ENCODE data around the gene ADAM12. TPM values are rescaled to one million over a fixed set of nuclear protein-coding genes. Genes with fewer than 3 reads are reported as not detected.

Gene ADAM12
- total and polyA plus RNA-seq, 7 donors = under 0.01 to 0.82 (median 0.46) TPM; not detected in 1

DNA sequence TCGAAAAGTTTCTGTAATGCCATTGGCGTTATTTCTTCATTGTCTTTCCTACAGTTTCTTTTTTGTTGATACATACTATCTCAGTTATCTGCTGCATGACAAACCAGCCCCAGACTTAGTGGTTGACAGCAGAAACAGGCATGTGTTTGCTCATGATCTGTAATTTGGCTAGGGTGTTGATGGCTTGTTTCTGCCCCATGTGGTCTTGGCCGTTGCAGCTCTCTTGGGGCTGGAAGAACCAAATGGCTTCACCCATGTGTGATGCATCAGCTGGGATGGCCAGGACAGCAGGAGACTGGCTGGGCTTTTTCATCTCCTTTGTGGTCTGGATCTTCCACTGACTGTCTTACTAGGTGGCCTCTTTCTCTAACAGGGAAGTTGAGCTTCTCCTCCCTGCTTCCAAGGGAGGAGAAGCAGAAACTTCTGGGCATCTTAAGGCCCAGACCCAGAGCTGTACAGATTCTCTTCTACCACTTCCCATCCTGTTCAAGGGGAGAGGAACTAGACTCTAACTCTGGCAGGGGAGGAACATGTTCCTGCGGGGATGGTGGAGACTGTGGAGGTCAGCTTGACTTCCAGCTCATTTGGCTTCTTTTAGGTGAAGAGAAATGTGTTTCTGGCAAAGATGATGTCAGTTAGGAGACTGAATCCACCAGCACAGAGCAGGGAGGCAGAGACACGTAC lies 402.6 kb downstream of the ADAM12 start:
- no peak overlapping the region for H3K4me3 ChIP-seq
- WGBS, 2 donors = 79 to 88% methylated on average over 5 of the region's 5 CpGs
- H3K27ac ChIP-seq = no peak overlapping the region
- TF ChIP-seq POLR2A (IDR thresholded peaks at IDR 0.05) (no peak), POLR2AphosphoS5 (IDR thresholded peaks at IDR 0.05) (no peak), EP300 (IDR thresholded peaks at IDR 0.05) (no peak)
- TF ChIP-seq, protein P1, sequence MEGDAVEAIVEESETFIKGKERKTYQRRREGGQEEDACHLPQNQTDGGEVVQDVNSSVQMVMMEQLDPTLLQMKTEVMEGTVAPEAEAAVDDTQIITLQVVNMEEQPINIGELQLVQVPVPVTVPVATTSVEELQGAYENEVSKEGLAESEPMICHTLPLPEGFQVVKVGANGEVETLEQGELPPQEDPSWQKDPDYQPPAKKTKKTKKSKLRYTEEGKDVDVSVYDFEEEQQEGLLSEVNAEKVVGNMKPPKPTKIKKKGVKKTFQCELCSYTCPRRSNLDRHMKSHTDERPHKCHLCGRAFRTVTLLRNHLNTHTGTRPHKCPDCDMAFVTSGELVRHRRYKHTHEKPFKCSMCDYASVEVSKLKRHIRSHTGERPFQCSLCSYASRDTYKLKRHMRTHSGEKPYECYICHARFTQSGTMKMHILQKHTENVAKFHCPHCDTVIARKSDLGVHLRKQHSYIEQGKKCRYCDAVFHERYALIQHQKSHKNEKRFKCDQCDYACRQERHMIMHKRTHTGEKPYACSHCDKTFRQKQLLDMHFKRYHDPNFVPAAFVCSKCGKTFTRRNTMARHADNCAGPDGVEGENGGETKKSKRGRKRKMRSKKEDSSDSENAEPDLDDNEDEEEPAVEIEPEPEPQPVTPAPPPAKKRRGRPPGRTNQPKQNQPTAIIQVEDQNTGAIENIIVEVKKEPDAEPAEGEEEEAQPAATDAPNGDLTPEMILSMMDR (IDR thresholded peaks at IDR 0.05) = no peak
- no peaks in the 10 kb centered on the region for H3K4me1 ChIP-seq
- intact Hi-C loops (cut with DNase I) = loop anchor here (10.0 kb wide), 1 partner anchor 399 kb away; the partner anchor contains the start of gene ADAM12
- no peaks in the 10 kb centered on the region for H3K36me3 ChIP-seq
- no peaks in the 10 kb centered on the region for H3K27me3 ChIP-seq
- no peaks in the 10 kb centered on the region for H3K9me3 ChIP-seq
- DNase-seq = no peak

DNA sequence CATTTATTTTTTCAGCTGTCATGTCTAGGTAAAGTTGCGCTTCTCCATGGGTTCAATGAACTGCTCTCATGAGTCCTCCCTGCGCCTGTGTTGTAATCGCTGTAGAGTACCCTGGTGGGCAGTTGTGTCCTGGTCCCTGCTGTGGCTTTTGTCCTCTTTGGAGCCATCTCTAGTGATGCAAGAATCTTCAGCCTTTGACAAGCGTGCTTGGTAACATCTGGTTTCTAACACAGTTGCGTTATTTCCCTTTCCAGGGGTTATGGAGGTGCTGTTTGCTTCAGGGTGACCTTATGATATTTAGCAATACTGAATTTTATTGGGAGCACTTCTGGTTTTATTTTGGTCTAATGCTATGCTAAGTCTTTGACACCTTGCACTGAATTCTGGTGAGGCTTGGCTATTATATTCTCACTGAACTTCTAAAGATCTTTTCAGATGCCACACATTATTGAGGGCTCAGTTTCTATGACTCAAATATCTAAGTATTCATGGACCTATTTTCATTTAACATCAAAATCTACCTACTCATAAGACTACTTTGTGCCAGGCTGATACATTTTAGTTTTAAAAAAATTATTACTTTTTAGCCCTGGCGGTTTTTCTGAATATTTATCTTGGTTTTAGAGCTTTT lies 403.3 kb downstream of the ADAM12 start:
- no peak for DNase-seq
- intact Hi-C loops (cut with DNase I) = loop anchor here (5.0 to 10.0 kb wide), 4 partner anchors 400 to 1867 kb away; partner anchors contain the start of gene ADAM12
- 85% methylated on average over 6 of the region's 6 CpGs for WGBS, 2 donors

DNA sequence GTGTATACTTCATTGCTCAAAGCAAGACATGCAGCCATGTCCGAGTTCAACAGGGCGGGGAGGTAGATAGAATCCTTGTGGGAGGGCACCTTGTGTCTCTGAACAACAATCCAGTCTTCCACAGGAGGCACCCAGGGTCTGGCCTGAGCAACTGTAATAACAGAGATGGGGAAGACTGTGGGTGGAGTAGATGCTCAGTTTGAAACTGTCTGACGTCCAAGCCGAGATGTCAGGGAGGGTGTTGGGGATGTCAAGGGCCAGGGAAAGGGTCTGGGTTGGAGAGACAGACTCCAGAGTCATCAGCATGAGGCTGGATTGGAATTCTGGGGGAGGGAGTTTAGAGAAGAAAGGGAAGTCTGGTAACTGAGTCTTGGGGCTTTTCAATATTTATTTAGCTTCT lies 403.9 kb downstream of the ADAM12 start:
- Histone ChIP-seq H3K4me1 (no peaks in the 10 kb centered on the region), H3K9me3 (no peaks in the 10 kb centered on the region), H3K4me3 (no peak overlapping the region), H3K27ac (no peak overlapping the region), H3K36me3 (no peaks in the 10 kb centered on the region), H3K27me3 (no peaks in the 10 kb centered on the region)
- TF ChIP-seq, protein P1 (IDR thresholded peaks at IDR 0.05) = no peak
- TF ChIP-seq POLR2A (IDR thresholded peaks at IDR 0.05) (no peak), POLR2AphosphoS5 (IDR thresholded peaks at IDR 0.05) (no peak), EP300 (IDR thresholded peaks at IDR 0.05) (no peak)
- DNase-seq = no peak
- intact Hi-C loops (cut with DNase I) = loop anchor here (5.0 to 10.0 kb wide), 4 partner anchors 400 to 1868 kb away; partner anchors contain the start of gene ADAM12
- 77 to 79% methylated on average over 4 of the region's 4 CpGs for WGBS, 2 donors

More for the DNA sequence above, 403.3 kb downstream of the ADAM12 start:
- no peaks in the 10 kb centered on the region for H3K9me3 ChIP-seq
- no peaks in the 10 kb centered on the region for H3K36me3 ChIP-seq
- H3K4me3 ChIP-seq = no peak overlapping the region
- no peak for TF ChIP-seq POLR2AphosphoS5 (IDR thresholded peaks at IDR 0.05)
- TF ChIP-seq EP300 (IDR thresholded peaks at IDR 0.05) = no peak
- no peak for TF ChIP-seq POLR2A (IDR thresholded peaks at IDR 0.05)
- TF ChIP-seq, protein P1 (IDR thresholded peaks at IDR 0.05) = no peak
- no peak overlapping the region for H3K27ac ChIP-seq
- H3K4me1 ChIP-seq = no peaks in the 10 kb centered on the region
- no peaks in the 10 kb centered on the region for H3K27me3 ChIP-seq

DNA sequence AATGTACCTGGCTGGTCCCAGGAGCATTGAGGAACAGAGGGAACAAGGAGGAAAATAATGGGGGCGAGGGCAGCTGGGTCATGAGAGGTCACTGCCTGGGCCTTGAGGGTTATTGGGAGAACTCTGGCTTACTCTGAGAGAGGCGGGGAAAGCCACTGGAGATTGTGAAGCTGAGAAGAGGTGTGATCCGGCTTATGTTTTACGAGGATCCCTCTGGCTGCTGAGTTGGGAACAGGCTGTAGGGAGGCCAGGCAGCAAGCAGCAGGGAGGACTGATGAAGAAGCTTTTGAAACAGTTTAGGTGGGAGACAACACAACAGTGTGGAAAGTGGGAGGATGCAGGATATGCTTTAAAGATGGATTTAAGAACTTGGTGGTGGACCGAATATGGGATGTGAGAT lies 404.6 kb downstream of the ADAM12 start:
- no peak for DNase-seq
- H3K36me3 ChIP-seq = no peaks in the 10 kb centered on the region
- no peaks in the 10 kb centered on the region for H3K4me1 ChIP-seq
- TF ChIP-seq POLR2AphosphoS5 (IDR thresholded peaks at IDR 0.05) = no peak
- no peak for TF ChIP-seq EP300 (IDR thresholded peaks at IDR 0.05)
- TF ChIP-seq, protein P1 (IDR thresholded peaks at IDR 0.05) = no peak
- no peak for TF ChIP-seq POLR2A (IDR thresholded peaks at IDR 0.05)
- 84 to 91% methylated on average over 5 of the region's 5 CpGs for WGBS, 2 donors
- H3K9me3 ChIP-seq = no peaks in the 10 kb centered on the region
- H3K4me3 ChIP-seq = no peak overlapping the region
- intact Hi-C loops (cut with DNase I) = loop anchor here (5.0 to 10.0 kb wide), 4 partner anchors 401 to 1869 kb away; partner anchors contain the start of gene ADAM12
- H3K27ac ChIP-seq = no peak overlapping the region
- H3K27me3 ChIP-seq = no peaks in the 10 kb centered on the region

Measured in sigmoid colon (tissue), 7 donors.